NOMO-1 treated with DMSO at 0.1 percent for 48 hours (cell line): ENCODE measurements around the gene IFITM2.
"Not testable (repeated sequence)": the region's sequence is repeated elsewhere in the genome, so short reads cannot be mapped to it uniquely, and the experiment has no call there.

Experiments used
- DNase-seq: peaks from one replicate; lab custom pipeline; 2025; ENCODE audit not compliant: unreplicated experiment; lab: John Stamatoyannopoulos, UW

IFITM2 gene

DNA sequence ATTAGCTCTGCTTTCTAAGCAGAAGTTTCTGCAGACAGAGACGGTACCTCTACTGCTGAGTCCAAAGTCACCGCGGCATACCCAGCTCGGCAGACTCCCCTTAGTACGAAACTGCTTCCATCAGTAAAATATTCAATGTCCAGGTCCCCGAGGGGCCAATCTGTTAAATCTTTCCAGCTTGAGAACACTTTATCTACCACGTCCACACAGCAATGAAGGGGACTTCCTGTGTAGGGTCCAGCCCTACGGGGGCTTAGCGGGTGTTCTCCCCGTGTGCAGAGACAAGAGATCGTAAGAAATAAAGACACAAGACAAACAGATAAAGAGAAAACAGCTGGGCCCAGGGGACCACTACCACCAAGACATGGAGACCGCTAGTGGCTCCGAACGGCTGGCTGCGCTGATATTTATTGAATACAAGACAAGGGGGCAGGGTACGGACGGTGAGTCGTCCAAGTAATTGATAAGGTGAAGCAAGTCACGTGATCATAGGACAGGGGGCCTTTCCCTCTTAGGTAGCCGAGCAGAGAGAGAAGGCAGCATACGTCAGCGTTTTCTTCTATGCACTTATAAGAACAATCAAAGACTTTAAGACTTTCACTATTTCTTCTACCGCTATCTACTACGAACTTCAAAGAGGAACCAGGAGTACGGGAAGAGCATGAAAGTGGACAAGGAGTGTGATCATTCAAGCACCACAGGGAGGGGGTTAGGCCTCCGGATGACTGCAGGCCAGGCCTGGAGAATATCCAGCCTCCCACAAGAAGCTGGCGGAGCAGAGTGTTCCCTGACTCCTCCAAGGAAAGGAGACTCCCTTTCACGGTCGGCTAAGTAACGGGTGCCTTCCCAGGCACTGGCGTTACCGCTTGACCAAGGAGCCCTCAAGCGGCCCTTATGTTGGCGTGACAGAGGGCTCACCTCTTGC, 17.2 kb downstream of the IFITM2 start:
- not testable (repeated sequence) for DNase-seq

DNA sequence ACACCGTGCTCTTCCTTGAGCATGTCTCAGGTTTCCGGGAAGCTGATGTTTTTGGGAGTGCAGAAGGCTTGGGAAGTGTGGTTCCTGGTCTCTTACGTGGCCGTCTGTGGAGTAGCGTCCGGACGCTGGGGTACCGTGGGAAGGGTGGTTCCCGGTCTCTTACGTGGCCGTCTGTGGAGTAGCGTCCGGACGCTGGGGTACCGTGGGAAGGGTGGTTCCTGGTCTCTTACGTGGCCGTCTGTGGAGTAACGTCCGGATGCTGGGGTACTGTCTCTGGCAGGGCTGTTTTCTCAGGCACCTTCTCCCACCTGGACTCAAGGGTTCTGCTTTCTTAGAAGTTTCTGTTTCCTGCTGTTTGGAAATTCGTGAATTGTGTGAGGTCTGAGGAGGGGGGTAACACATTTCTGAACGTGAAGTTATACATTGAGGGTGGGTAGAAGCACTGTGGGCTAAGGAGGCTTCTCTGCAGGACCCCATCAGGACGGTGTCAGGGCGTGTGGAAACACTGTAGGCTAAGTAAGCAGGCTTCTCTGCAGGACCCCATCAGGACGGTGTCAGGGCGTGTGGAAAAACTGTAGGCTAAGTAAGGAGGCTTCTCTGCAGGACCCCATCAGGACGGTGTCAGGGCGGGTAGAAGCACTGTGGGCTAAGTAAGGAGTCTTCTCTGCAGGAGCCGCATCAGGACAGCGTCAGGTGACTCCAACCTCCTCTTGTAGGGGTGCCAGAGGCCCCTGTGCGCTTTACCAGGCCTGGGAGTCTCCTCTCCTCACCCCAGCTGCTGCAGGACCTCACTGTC, 18.4 kb downstream of the IFITM2 start:
- DNase-seq = no peak

DNA sequence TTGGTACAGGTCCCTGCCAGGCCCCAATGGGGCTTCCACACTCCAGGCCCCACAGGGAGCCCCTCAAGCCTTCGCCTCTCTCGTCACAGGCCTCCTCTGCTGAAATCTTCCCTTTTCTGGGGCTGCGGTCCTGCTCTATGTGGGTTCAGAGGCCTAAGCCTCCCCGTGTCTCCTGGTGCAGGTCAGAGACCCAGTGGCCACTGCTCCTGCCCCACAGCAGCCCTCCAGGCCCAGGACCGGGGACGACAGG, 18.9 kb downstream of the IFITM2 start:
- no peak for DNase-seq

DNA sequence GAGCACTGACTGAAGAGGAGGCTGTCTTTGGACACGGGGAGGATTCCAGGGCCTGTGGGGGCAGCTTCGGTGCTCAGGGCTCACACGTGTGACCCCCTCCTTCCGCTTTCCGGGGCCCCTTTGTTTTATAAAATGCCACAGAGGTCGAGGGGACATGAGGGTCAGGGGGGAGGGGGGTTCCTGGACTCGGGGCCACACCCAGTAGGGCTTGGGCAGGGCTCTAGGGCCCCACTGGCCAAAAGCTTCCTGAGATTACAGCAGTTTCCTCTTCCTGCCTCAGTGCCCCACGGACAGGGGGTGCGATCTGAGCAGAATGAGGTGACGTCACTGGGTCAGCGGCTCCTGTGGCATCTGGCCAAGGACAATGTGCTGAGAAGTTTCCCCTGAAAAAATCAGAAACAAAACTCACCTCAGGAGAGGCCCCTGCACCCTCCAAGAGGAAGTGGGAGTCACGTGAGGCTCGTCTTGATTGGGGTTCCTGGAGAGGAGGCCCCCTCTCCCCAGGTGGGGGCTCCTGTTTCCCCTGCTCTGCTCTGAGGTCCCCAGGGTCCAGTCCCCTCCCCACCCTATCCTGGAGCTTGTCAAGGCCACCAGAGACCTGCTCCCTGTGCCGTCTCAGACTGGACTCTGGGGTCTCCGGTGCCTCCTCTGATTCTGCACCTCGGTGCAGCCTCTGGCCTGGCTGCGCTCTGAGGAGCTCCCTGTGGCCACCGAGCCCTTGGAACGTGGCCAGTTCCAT, 19.4 kb downstream of the IFITM2 start:
- peak; percentile 87 for DNase-seq

DNA sequence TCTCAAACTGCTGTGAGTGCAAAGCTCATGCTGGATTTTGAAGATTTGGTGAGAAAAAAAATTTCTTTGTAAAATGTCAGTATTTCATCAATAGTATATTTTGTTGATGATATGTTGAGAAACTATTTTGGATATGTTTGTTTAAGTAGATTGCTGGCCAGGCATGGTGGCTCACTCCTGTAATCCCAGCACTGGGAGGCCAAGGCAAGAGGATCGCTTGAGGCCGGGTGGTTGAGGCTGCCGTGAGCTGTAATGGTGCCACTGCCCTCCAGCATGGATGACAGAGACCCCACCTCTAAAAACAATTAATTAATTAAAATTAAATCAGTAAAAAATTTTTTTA, 19.9 kb downstream of the IFITM2 start:
- no peak for DNase-seq

DNA sequence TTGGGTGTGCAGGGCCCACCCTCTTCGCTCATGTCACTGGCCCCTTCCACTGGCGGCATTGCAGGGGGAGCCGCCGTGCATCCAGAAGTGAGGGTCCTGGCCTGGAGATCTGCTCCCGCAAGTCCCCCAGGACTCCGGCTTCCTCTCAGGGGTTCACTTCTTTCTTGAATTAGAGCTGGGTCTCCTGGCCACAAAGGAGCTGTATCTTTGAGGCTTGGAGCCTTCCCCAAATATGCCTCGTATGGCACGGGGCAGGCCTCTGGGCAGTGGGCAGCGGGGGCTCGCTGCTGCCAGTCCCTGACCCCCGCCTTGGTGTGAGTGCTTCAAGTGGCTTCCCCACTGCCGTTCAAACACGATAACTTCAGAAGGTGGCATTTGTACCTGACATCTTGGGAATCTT, 20.4 kb downstream of the IFITM2 start:
- DNase-seq = no peak

DNA sequence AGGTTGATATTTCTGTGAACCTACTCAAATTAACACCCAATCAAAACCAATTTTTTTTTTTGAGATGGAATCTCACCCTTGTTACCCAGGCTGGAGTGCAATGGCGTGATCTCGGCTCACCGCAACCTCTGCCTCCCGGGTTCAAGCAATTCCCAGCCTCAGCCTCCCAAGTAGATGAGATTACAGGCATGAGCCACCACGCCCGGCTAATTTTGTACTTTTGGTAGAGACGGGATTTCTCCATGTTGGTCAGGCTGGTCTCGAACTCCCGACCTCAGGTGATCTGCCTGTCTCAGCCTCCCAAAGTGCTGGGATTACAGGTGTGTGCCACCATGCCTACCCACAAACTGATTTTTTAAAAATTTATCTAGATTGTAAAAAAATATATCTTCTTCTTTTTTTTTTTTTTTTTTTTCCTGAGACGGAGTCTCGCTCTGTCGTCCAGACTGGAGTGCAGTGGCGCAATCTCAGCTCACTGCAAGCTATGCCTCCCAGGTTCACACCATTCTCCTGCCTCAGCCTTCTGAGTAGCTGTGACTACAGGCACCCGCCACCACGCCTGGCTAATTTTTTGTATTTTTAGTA, 21.0 kb downstream of the IFITM2 start:
- DNase-seq = not testable (repeated sequence)

DNA sequence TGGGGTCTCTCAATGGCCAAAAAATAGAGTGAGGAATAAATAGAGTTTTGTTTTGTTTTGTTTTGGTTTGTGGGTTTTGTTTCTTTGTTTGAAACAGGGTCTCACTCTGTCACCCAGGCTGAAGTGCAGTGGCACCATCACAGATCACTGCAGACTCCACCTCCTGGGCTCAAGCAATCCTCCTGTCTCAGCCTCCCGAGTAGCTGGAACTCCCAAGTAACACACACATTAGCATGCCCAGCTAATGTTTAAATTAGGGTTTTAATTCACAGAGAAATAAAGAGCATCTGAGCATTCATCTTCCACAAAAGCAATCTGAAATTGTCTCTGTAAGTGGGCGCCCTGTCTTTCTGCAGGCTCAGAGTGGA, 22.3 kb downstream of the IFITM2 start:
- no peak for DNase-seq

DNA sequence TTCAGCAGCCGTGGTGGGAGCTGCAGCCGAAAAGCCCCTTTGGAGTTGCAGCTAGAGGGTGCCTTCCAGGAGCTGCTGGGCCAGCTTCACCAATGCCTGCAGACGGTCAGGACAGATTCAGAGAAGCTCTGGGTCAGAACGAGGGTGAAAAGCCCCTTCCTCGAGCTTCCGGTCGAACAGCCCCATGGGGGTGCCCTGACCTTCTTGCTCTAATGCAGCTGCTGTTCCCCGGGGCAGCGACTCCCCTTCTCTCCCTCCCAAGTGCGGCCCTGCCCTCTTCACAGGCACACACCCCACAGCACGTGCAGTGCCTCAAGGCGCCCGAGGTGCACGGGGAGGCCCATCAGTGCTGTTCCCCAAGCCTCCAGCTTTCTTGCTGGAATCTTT, 22.7 kb downstream of the IFITM2 start:
- DNase-seq = no peak

DNA sequence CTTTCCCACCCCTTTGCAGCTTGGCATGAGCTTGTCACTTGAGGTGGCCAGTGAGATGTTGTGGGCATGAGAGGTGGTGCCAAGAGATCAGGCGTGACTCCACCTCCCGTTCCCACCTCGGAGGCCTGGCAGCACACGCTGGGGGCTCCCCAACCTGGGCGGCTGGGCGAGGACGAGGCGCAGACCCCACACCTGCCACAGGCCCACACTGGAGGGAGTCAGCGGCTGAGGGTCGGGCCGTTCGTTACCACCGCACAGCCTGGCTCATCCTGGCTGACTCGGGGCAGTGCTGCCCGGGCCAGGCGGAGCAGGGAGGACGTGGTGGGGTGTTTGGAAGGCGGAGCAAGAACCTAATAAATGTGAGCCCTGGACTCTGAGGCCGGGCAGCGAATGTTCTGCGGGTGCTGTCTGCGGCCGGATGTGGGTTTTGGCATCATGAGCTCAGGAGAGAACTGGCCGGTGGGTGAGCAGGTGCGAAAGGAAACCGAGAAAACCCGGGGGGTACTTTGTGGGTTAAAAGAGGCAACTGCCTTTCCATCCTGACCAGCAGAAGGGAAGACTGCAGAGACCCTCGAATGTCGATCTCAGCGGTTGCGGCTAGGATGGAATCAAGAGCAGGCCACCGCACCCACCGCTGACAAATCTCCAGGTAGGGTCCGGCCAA, 23.2 kb downstream of the IFITM2 start:
- no peak for DNase-seq

DNA sequence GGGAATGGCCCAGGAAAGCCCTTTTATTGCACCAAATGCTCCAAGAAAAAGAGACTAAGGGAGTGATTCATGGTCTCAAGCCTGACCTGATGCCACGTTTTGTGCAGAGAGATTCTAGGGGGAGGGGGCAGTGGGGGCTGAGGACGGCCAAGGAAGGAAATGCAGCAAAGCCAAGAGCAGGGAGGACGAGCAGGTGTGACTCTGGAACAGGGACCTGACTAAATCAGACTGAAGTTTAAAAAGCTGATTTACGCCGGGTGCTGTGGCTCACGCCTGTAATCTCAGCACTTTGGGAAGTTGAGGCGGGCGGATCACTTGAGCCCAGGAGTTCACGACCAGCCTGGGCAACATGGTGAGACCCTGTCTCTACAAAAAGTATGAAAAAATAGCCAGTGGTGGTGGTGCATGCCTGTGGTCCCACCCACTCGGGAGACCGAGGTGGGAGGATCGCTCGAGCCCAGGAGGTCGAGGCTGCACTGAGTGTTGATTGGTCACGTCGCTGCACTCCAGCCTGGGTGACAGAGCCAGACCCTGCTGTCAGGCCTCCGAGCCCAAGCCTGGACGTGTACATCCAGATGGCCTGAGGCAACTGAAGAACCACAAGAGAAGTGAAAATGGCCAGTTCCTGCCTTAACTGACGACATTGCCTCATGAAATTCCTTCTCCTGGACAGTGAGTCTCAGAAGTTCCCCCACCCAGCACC, 23.9 kb downstream of the IFITM2 start:
- DNase-seq = no peak

DNA sequence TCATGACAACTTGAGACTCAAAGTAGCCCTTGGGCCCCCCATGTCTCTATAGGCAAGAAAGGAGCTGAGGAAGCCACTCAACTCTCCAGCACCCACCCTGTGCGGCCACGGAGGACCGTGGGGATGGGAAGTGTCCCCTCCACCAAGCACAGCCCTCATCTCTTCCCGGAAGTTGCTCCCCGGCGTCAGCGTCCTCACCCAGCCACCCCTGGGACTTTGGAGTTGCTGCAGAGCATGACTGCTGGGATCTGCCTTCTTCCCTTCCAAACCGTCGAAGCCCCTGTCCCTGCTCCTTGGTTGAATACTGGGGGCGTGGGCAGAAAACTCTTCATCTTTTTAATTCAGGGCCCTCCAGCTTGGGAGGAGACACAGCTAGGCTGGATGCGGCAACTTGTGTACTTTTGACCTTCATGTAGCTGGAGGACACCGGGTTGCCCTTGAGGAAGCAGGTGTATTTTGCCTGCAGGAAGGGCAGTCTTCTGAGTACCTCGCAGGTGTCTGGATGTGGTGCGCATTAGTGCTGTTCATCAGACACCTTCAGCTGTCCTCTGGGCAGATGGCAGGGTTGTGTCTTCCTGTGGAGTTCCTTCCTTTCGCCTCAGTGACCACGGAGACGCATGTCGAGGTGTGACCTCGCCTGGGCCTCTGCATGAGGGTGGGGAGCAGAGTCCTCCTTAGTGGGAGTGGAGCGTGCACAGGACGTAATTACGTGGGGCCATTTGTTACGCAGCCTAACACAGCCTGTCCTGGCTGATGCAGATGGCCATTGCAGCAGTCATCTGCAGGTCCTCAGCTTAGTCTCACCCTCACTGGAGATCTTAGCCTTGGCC, 25.2 kb downstream of the IFITM2 start:
- DNase-seq = no peak

DNA sequence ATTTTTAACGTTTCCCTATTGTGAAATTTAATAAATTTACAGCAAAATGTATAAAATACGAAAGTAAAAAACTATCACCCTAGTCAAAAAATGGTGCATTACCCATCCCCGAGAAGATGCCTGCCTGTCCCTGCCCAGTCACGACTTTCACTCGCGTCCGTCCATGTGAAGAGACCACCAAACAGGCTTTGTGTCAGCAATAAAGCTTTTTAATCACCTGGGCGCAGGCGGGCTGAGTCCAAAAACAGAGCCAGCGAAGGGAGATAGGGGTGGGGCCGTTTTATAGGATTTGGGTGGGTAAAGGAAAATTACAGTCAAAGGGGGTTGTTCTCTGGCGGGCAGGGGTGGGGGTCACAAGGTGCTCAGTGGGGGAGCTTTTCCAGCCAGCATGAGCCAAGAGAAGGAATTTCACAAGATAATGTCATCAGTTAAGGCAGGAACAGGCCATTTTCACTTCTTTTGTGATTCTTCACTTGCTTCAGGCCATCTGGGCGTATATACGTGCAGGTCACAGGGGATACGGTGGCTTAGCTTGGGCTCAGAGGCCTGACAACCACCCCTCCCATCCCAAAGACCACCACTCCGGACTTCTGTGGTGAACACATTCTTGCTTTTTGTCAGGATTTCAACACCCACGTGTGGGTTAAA, 26.1 kb downstream of the IFITM2 start:
- not testable (repeated sequence) for DNase-seq

DNA sequence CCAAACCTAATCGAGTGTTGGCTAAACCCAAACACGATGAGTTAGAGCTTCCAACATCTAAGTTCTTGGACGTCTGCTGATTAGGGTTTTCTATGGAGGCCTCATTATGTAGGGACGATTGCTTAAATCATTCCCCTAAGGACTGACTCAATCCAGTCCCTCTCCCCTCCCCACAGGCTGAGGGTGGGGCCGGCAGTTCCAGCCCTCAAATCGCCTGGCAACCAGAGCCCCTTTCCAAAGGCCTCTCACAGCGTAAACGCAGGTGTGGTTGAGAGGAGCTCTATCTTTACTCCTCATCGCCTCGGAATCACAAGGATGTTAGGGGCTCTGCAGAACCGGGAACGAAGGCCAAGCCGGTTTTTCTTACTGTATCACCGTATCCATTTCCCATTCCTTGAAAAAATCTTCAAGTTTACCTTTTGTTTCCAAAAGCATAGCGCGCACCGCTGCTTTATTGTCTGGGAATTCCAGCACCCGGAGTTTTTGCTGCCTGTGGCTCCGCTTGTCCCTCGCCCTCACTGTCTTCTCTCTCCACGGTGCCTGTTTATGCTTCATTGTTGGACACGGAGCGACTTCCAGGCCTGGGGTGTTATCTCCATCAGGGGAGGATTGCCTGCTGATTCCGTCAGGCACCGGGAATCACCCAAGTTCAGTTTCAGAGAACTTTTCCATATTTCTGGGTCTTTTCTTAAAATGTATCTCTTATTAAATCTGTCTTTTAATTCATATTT, 26.8 kb downstream of the IFITM2 start:
- no peak for DNase-seq

DNA sequence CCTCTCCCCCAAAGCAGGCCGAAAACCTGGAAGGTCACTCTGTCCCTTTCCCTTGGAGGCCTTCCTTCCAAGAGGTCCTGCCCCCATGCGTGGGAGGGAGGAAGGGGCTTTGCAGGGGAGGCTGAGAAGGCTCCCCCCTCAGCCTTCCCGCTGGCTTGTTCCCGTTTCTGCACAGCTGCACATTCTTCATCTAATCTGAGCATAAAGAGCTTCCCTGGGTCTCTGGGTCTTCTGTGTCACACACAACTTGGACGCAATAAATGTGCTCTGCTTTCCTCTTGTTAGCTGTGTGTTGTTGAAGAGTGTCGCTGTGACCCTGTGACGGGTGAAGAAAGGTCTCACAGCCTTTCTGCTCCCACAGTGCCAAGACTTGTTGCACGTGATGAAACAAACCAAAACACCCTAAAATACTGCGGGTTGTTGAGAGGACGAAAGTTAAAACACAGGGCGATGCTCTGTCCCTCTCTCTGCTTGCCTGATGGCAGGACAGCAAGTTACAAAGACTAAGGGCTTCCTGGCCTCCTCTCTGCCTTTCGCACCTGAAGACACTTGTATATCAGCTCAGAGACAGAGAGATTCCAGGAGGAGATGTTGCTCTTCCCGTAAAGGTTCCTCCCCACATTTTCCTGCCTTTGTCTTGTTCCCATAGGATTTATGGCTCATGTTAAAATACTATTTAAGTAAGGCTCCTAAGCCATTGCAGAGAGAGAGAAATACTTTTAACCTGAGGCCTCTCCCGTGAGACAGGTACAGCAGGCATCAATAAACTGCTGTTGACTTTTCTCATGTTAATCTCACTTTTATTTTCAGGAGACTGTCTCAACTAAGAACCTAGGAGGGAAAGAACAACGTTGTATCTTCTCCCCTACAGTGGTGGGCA, 28.4 kb downstream of the IFITM2 start:
- peak; percentile 9 for DNase-seq

DNA sequence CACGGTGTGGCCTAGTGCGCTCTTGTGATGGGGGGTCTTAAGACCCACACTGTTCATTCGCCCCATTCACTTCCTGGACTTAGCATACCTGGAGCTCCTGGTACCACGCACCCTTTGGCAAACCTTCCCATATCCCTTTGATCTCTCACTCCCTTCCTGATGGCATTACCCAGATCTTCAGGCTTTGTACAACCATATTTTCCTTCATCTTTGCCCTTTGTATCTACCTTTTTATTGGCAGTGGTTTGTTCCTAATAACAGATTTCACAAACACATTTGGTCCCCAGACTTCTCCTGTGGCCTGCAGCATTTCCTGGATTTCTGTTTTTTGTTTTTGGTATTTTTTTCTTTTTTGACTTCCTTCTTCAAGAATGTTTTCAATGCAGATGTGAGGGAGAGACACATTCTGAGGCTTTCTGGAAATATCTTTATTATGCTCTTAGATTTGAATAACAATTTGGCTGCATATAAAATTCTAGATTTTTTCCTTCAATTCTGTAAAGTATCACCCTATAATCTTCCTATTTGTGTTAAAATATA, 29.1 kb downstream of the IFITM2 start:
- no peak for DNase-seq

DNA sequence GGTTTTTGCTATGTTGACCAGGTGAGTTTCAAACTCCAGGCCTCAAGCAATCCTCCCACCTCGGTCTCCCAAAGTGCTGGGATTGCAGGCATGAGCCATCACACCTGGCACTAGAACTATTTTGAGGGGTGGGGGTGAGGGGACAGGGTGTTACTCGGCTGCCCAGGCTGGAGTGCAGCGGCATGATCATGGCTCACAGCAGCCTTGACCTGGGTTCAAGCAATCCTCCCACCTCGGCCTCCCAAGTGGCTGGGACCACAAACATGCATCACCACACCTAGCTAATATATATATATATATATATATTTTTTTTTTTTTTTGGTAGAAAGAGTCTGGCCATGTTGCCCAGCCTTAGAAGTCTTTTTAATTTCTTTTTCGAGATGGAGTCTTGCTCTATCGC, 30.1 kb downstream of the IFITM2 start:
- no peak for DNase-seq
